ENCODE results near the gene MVP.

MVP gene

GRCh38 chr16:29835926-29836325, 15.7 kb downstream of the MVP start:
- TF ChIP-seq, protein P1, sequence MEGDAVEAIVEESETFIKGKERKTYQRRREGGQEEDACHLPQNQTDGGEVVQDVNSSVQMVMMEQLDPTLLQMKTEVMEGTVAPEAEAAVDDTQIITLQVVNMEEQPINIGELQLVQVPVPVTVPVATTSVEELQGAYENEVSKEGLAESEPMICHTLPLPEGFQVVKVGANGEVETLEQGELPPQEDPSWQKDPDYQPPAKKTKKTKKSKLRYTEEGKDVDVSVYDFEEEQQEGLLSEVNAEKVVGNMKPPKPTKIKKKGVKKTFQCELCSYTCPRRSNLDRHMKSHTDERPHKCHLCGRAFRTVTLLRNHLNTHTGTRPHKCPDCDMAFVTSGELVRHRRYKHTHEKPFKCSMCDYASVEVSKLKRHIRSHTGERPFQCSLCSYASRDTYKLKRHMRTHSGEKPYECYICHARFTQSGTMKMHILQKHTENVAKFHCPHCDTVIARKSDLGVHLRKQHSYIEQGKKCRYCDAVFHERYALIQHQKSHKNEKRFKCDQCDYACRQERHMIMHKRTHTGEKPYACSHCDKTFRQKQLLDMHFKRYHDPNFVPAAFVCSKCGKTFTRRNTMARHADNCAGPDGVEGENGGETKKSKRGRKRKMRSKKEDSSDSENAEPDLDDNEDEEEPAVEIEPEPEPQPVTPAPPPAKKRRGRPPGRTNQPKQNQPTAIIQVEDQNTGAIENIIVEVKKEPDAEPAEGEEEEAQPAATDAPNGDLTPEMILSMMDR (IDR thresholded peaks at IDR 0.05; ENCODE audit: low read depth, low read length), result no peak
- H3K4me3 ChIP-seq (ENCODE audit: low read depth, low read length), result no peak overlapping the region

DNA sequence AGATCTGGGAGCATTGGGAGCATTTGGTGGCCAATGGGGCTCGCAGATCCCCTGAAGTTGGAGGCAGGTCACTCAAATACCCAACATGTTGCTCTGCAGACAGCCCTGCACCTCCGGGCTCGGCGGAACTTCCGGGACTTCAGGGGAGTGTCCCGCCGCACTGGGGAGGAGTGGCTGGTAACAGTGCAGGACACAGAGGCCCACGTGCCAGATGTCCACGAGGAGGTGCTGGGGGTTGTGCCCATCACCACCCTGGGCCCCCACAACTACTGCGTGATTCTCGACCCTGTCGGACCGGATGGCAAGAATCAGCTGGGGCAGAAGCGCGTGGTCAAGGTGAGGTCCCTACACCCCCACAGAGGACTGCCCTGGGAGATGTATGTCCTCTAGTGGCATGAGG, 16.4 kb downstream of the MVP start:
- TF ChIP-seq, protein P1 (IDR thresholded peaks at IDR 0.05; ENCODE audit: low read depth, low read length), result no peak
- H3K4me3 ChIP-seq (ENCODE audit: low read depth, low read length), result no peak overlapping the region

DNA sequence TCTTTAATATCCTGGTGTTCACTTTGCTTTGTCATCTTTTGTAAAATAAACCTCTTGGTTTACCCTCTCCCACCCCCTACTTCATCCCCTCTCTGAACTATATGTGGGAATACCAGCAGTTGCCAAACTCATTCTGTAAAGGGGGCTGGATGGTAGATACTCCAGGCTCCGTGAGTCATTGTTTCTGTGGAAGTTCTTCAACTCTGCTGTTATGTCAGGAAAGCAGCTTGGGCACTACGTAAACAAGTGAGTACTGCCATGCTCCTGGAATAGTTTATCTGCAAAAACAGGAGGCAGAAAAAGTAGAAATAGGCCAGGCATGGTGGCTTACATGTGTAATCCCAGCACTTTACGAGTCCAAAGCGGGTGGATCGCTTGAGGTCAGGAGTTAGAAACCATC, 17.6 kb downstream of the MVP start:
- TF ChIP-seq, protein P1 (IDR thresholded peaks at IDR 0.05; ENCODE audit: low read depth, low read length), result no peak
- no peak overlapping the region for H3K4me3 ChIP-seq (ENCODE audit: low read depth, low read length)

GRCh38 chr16:29839822-29840221, 19.6 kb downstream of the MVP start:
- H3K4me3 ChIP-seq (ENCODE audit: low read depth, low read length), result no peak overlapping the region
- TF ChIP-seq, protein P1 (IDR thresholded peaks at IDR 0.05; ENCODE audit: low read depth, low read length), result no peak

- TF ChIP-seq, protein P1 (IDR thresholded peaks at IDR 0.05; ENCODE audit: low read depth, low read length), result no peak
- H3K4me3 ChIP-seq (ENCODE audit: low read depth, low read length), result no peak overlapping the region
Measured at GRCh38 chr16:29840240-29840639, 20.0 kb downstream of the MVP start.

DNA sequence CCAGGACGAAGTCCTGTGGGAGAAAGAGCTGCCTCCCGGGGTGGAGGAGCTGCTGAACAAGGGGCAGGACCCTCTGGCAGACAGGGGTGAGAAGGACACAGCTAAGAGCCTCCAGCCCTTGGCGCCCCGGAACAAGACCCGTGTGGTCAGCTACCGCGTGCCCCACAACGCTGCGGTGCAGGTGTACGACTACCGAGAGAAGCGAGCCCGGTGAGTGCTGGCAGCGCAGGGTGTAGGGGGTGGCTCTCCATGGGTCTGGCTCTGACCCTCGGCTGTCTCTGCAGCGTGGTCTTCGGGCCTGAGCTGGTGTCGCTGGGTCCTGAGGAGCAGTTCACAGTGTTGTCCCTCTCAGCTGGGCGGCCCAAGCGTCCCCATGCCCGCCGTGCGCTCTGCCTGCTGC, 21.4 kb downstream of the MVP start:
- no peak overlapping the region for H3K4me3 ChIP-seq (ENCODE audit: low read depth, low read length)
- TF ChIP-seq, protein P1 (IDR thresholded peaks at IDR 0.05; ENCODE audit: low read depth, low read length), result no peak

DNA sequence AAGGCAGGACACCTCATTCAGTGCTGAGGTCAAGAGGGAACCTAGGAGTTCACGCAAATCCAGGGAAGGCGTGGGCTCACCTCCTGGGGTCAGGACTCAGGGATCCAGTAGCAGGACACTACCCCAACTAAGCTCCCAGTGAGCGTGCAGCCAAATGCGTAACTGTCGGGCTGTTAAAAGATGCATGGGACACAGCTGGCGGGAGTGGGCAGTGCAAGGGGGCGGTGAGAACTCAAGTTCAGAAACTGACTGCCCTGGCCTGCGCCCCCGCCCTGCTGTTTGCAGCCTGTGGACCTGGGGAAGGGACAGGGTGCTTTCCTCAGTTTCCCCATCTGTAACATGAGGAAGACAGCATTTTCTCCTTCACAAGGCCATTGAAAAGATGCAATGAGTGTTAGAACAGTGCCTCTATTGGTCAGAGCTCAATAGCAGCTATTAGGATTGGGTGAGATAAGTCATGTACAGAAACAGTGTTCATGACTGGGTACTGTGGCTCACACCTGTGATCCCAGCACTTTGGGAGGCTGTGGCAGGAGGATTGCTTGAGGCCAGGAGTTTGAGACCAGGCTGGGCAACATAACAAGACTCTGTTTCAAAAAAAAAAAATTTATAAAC, 22.6 kb downstream of the MVP start:
- TF ChIP-seq, protein P1 (IDR thresholded peaks at IDR 0.05; ENCODE audit: low read depth, low read length), result no peak
- no peak overlapping the region for H3K4me3 ChIP-seq (ENCODE audit: low read depth, low read length)
